ENCODE measurements around the gene GINS3.

DNA sequence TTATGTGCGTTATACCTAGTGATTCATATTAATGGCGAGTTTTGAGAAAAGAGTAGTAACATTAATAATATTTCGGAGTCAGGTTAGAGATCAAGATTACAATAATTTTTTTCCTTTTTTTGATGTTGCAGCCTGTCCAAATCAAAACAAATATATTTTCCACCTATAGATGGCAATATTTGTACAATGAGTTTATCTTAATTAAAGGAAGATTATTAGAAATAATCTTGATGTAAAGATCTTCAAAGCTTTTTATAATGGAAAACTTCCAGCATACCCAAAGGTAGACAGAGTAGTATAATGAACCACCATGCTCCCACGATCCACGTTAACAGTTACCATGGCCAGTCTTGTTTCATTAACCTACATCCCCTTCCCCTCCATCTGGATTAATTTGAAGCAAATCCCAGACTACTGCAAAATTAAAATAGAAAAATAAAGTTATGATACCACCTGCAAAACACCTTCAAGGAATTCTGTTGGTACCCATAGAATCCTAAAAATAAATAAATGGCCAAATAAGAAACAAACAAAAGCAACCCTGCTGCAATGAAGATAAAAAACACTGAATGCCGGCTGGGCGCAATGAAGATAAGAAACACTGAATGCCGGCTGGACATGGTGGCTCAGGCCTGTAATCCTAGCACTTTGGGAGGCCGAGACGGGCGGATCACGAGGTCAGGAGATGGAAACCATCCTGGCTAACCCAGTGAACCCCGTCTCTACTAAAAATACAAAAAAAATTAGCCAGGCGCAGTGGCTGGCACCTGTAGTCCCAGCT is 46.5 kb upstream of the GINS3 start:
- TF ChIP-seq, protein P1, sequence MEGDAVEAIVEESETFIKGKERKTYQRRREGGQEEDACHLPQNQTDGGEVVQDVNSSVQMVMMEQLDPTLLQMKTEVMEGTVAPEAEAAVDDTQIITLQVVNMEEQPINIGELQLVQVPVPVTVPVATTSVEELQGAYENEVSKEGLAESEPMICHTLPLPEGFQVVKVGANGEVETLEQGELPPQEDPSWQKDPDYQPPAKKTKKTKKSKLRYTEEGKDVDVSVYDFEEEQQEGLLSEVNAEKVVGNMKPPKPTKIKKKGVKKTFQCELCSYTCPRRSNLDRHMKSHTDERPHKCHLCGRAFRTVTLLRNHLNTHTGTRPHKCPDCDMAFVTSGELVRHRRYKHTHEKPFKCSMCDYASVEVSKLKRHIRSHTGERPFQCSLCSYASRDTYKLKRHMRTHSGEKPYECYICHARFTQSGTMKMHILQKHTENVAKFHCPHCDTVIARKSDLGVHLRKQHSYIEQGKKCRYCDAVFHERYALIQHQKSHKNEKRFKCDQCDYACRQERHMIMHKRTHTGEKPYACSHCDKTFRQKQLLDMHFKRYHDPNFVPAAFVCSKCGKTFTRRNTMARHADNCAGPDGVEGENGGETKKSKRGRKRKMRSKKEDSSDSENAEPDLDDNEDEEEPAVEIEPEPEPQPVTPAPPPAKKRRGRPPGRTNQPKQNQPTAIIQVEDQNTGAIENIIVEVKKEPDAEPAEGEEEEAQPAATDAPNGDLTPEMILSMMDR (IDR thresholded peaks at IDR 0.05): peak in 3 of 4 donors; percentile 15 to 28 (median 20)
- no peak for TF ChIP-seq POLR2A (IDR thresholded peaks at IDR 0.05)
